Measurements from ENCODE around the gene NCOA5. TPM values are rescaled to one million over a fixed set of nuclear protein-coding genes. Genes with fewer than 3 reads are reported as not detected.

The NCOA5 gene
- total RNA-seq, 1 experiment from 2014 or later = 34.4 TPM

DNA sequence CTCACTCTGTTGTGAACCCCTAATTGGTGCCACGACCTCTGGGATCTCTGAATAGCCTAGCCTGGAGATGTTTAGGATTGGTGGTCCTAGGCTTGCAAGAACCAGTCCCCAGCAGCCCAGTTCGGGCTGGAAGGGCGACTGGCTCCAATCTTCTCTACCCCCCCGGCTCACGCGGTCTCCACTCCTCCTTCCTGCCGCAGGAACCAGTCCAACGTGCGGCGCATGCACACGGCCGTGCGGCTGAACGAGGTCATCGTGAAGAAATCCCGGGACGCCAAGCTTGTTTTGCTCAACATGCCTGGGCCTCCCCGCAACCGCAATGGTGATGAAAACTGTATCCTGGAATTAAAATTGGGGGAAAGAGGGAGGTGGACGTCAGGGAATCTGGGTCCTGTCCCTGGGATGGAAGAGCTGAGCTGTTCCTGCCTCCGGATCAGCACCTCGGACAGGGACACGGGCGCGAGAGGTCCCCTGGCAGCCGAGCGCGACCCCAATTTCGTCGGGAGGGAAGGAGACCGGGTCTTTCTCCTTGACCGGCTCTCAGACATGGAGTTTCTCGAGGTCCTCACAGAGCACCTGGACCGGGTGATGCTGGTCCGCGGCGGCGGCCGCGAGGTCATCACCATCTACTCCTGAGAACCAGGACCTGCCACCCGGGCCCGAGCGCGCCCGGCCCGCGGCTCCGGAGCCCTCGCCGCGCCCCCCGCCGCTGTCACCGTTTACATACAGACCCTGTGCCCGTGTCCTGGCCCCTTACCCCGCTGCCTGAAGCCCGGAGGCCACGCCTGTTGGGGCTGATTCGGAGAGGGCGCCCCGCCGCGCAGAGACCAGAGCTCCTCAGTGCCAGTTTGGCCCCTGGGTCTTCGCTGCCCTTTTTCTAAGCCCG, 32.5 kb downstream of the NCOA5 start:
- H3K27ac Mint-ChIP-seq (ENCODE audit: unreplicated experiment) = no peak overlapping the region
- BruUV-seq (replicated peaks) = no TSS peak
- H3K36me3 Mint-ChIP-seq (ENCODE audit: insufficient read depth, unreplicated experiment) = peaks cover 13% of the 10 kb centered on the region
- peaks cover 39% of the 10 kb centered on the region for H3K27me3 Mint-ChIP-seq (ENCODE audit: unreplicated experiment)
- TF ChIP-seq, protein P1, sequence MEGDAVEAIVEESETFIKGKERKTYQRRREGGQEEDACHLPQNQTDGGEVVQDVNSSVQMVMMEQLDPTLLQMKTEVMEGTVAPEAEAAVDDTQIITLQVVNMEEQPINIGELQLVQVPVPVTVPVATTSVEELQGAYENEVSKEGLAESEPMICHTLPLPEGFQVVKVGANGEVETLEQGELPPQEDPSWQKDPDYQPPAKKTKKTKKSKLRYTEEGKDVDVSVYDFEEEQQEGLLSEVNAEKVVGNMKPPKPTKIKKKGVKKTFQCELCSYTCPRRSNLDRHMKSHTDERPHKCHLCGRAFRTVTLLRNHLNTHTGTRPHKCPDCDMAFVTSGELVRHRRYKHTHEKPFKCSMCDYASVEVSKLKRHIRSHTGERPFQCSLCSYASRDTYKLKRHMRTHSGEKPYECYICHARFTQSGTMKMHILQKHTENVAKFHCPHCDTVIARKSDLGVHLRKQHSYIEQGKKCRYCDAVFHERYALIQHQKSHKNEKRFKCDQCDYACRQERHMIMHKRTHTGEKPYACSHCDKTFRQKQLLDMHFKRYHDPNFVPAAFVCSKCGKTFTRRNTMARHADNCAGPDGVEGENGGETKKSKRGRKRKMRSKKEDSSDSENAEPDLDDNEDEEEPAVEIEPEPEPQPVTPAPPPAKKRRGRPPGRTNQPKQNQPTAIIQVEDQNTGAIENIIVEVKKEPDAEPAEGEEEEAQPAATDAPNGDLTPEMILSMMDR (IDR thresholded peaks at IDR 0.05; ENCODE audit: unreplicated experiment) = no peak
- CTCF ChIA-PET = interaction anchor here (1.7 kb wide), 1 partner anchor 14 kb away, joined by 4 read pairs; no protein-coding TSS in a partner anchor
- no peak overlapping the region for H3K4me3 Mint-ChIP-seq (ENCODE audit: low read depth, unreplicated experiment)
- H3K4me1 Mint-ChIP-seq (ENCODE audit: low read depth, unreplicated experiment) = no peaks in the 10 kb centered on the region
- no peak for DNase-seq
- H3K9me3 Mint-ChIP-seq (ENCODE audit: low read depth, unreplicated experiment) = no peaks in the 10 kb centered on the region
- intact Hi-C loops (cut with micrococcal nuclease; ENCODE audit: unreplicated experiment) = no loop called here

DNA sequence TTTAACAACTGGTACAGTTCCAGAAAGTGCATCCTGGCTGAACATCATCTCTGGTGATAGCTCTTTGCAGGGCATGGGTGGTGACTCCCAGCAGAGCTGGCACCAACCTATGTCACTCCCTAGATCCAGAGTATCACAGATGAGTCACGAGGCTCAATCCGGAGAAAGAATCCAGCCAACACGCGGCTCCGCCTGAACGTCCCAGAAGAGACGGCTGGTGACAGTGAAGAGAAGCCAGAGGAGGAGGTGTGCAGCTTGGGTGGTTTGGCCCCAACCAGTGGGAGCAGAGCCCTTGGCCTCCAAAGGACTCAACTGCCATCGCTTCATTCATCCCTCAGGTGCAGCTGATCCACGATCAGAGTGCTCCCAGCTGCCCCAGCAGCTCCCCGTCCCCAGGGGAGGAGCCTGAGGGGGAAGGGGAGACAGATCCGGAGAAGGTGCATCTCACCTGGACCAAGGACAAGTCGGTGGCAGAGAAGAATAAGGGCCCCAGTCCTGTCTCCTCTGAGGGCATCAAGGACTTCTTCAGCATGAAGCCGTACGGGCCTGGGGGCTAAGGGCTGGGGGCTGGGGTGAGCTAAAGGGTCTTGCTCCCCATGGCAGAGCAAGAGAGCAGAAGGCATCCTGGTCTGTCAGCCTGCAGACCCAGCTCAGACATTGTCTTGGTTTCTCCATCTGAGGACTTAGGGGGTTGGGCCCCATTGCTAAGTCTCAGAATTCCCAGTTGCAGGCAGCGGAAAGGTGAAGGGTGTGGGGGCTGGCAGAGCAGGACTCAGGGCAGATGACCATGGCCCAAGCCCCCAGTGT, 33.5 kb downstream of the NCOA5 start:
- intact Hi-C loops (cut with micrococcal nuclease; ENCODE audit: unreplicated experiment) = no loop called here
- CTCF ChIA-PET = interaction anchor here (1.1 kb wide), 1 partner anchor 71 kb away, joined by 3 read pairs; no protein-coding TSS in a partner anchor

DNA sequence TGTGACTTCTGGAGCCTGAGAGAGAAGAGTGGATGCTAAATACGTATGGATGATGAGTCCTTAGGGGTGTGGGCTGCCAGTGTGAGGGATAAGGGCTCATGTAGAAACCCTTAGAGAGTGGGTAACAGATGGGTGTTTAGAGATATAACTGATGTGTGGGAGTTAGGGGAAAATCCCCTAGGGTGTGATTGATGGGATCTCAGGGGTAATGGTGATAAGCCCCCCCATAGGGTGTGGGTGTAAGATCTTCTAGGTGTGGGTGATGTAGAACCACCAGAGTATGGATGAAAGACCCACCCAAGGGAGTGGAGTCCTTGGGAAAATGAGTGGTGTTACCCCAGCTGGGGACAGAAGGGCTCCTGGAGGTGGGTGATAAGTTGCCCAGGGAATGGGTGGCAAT, 34.5 kb downstream of the NCOA5 start:
- Mint-ChIP-seq H3K27ac (ENCODE audit: unreplicated experiment) (no peak overlapping the region), H3K27me3 (ENCODE audit: unreplicated experiment) (peaks cover 54% of the 10 kb centered on the region), H3K4me1 (ENCODE audit: low read depth, unreplicated experiment) (no peaks in the 10 kb centered on the region), H3K36me3 (ENCODE audit: insufficient read depth, unreplicated experiment) (no peaks in the 10 kb centered on the region), H3K4me3 (ENCODE audit: low read depth, unreplicated experiment) (no peak overlapping the region), H3K9me3 (ENCODE audit: low read depth, unreplicated experiment) (no peaks in the 10 kb centered on the region)
- no peak for DNase-seq
- CTCF ChIA-PET = no interaction called here
- intact Hi-C loops (cut with micrococcal nuclease; ENCODE audit: unreplicated experiment) = no loop called here
- BruUV-seq (replicated peaks) = no TSS peak
- TF ChIP-seq, protein P1 (IDR thresholded peaks at IDR 0.05; ENCODE audit: unreplicated experiment) = no peak

More for the DNA sequence above, 33.5 kb downstream of the NCOA5 start:
- Mint-ChIP-seq H3K4me3 (ENCODE audit: low read depth, unreplicated experiment) (no peak overlapping the region), H3K27me3 (ENCODE audit: unreplicated experiment) (peaks cover 44% of the 10 kb centered on the region), H3K4me1 (ENCODE audit: low read depth, unreplicated experiment) (no peaks in the 10 kb centered on the region), H3K36me3 (ENCODE audit: insufficient read depth, unreplicated experiment) (peaks cover 3% of the 10 kb centered on the region), H3K9me3 (ENCODE audit: low read depth, unreplicated experiment) (no peaks in the 10 kb centered on the region), H3K27ac (ENCODE audit: unreplicated experiment) (no peak overlapping the region)
- DNase-seq = no peak
- TF ChIP-seq, protein P1 (IDR thresholded peaks at IDR 0.05; ENCODE audit: unreplicated experiment) = no peak
- no TSS peak for BruUV-seq (replicated peaks)

DNA sequence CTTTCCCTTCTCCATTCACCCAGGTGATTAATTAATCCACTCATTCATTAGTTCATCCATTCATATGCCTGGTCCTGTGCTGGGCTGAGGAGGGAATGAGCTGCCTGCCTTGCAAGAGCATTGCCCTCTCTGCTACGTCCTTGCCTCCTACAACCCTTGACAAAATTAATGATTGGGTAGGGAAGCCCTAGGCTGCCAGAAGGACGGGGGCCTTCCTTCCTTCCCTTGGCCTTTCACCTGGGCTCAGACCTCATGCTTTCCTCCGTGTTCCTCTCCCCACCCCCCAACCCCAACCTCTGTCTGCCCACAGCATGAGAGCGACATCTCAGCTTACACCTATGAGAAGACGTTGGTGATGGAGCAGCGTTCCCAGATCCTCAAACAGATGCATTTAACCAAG, 35.2 kb downstream of the NCOA5 start:
- peaks cover 60% of the 10 kb centered on the region for H3K27me3 Mint-ChIP-seq (ENCODE audit: unreplicated experiment)
- no peak overlapping the region for H3K27ac Mint-ChIP-seq (ENCODE audit: unreplicated experiment)
- TF ChIP-seq, protein P1 (IDR thresholded peaks at IDR 0.05; ENCODE audit: unreplicated experiment) = no peak
- H3K4me1 Mint-ChIP-seq (ENCODE audit: low read depth, unreplicated experiment) = no peaks in the 10 kb centered on the region
- intact Hi-C loops (cut with micrococcal nuclease; ENCODE audit: unreplicated experiment) = no loop called here
- no peak for DNase-seq
- CTCF ChIA-PET = no interaction called here
- no peaks in the 10 kb centered on the region for H3K9me3 Mint-ChIP-seq (ENCODE audit: low read depth, unreplicated experiment)
- no peaks in the 10 kb centered on the region for H3K36me3 Mint-ChIP-seq (ENCODE audit: insufficient read depth, unreplicated experiment)
- no peak overlapping the region for H3K4me3 Mint-ChIP-seq (ENCODE audit: low read depth, unreplicated experiment)
- no TSS peak for BruUV-seq (replicated peaks)

All from Calu3 (cell line).